Posterior cingulate gyrus (tissue), 11 donors: ENCODE results near the gene OR13A1.
"Not testable (repeated sequence)": the region's sequence is repeated elsewhere in the genome, so short reads cannot be mapped to it uniquely, and the experiment has no call there.

Source experiments
- DNase-seq, 10 donors: peaks; one replicate each; pipeline versions ENCODE4 v3.0.0 to v3.0.0-alpha.2; 2020 to 2021; ENCODE audit warnings: mixed read lengths in 3 of 10
- intact Hi-C: fragments of 100-400 bp; cut with DNase I; formaldehyde crosslinking; loops from one replicate; pipeline ENCODE4 v1.15.1; 2023

Gene OR13A1

DNA sequence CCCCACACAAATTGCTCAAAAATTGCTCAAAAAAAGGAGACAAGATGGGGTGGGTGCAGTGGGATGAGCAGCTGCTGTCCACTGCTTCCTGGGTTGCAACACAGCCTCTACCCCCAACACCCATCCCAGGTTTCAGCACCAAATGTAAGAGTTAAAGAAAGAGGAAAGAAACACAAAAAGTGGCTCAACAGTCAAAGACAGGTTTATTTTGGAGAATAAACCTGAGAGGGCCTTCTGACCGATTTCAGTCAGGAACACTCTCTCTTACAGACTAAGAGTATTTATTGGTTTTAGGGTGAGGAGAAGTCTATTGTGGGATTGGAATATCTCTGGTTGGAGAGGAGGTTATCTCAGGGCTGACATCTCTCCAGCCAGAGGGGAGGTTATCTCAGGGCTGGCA, 28.4 kb downstream of the OR13A1 start:
- intact Hi-C loops = no loop called here

DNA sequence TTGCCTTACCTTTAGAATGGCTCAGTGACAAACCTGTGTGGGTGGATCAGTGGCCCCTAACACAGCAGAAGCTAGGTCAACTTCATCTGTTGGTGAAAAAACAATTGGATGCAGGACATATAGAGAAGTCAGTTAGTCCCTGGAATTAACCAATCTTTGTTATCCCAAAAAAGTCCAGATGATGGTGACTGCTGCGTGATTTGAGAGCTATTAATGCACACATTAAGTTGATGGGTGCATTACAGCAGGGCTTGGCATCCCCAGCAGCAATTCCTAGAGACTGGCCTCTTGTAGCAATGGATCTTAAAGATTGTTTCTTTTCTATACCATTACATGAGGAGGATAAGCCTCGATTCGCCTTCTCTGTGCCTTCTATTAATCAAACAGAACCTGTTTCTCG, 33.3 kb downstream of the OR13A1 start:
- DNase-seq = no peak
- intact Hi-C loops = no loop called here

More for the DNA sequence above, 28.4 kb downstream of the OR13A1 start:
- no peak for DNase-seq

DNA sequence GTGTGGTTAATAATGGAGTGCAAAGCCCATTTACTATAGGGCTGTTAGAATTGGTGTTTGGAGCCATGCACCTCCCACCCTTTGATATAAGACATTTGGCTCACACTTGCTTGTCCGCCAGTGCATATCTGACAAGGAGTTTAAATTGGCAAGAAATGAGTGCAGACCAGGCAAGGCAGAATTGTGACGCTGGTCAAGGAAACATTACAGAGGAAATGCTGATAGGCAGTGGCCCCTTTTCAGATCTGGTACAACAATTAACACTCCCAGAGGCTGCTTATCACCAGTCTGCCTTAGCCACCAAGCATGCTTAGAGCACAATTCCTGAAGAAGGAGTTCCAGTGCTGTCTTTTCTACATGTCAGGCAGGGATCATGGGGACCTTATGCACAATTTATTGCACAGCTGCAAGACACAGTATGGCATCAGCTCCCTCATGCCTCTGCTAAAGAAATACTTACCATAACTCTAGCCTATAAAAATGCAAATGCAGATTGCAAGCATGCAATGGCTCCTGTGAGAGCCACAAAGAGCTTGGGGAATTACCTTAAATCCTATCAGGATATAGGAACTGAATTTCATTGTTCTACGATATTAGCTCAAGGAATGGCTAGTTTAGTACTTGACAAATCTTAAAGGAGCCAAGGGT, 35.2 kb downstream of the OR13A1 start:
- intact Hi-C loops = no loop called here
- no peak for DNase-seq

DNA sequence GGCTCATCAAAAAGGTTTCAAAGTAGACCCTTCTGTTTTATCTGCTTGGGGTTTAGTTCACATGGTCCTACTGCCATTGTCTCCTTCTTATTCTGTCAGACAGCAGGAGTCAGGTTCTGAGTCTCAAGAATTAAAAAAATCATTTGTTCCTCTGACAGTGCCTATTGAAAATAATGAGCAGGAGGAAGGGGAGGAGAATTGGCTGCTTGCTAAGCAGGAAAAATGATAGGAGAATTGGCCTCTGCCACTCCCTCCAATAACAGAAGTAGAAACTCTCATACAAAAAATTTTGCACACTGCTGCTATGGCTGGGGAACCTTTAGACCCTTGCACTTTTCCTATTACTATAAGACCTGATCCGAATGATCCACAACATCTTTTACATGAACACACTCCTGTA, 35.7 kb downstream of the OR13A1 start:
- intact Hi-C loops = no loop called here

DNA sequence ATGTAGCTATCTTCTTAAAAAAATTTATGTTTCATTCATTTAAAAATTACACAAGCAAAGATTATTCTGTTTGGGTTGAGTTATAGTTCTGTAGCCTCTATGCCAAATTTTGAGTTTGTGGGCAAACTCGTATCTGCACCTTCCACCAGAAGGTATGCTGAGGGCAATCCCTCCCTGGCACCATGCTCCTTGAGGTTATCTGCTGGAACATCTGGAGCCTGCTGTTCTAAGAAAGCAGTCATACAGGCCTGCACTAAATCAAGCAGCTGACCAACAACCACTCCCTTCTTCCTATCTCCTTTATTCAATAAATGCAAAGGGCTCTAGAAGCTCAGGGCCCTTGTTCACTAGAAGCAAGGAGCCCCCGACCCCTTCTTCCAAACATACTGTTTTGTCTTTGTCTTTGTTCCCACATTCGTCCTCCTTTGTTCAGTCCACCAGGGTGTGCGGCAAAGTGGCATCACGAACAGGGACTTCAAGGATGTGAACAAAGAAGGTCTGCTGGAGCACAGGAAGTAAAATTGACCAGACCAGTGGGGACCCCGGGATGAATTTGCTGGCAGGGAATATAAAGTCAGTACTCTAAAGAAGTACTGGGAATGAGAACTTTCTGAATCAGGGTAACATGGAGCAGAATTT, 36.4 kb downstream of the OR13A1 start:
- no peak for DNase-seq
- intact Hi-C loops = no loop called here

More for the DNA sequence above, 35.7 kb downstream of the OR13A1 start:
- no peak for DNase-seq

DNA sequence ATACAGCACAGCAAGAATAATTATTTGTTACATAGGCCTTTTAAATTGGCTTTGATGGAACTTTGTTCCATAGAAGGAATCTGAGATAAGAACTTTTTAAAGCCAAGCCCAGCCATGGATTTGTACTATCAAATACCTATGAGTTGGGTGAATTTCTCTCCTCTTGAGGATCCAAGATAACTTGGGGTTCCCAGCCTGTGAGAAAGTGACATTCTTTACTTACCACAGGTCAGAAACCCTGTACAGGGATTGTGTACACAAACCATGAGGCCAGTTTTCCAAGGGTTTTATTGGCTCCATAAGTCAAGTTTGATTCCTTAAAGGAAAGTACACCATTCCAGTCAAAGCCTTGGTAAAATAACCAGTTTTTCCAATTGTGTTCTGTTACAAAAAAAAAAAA, 39.3 kb downstream of the OR13A1 start:
- DNase-seq, intact Hi-C loops: not testable (repeated sequence)

DNA sequence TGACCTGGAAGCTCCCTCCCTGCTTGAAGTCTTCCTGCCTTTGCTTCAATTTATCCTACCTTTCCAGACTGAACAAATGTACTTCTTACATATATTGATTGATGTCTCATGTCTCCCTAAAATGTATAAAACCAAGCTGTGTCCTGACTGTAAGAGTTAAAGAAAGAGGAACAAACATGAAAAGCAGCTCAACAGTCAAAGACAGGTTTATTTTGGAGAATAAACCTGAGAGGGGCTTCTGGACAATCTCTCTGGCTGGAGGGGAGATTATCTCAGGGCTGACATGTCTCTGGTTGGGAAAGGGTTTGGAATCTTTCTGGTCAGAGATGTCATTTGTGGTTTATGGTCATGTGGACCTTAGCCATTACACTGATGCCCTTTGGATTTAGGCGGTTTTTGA, 41.0 kb downstream of the OR13A1 start:
- intact Hi-C loops = no loop called here
- no peak for DNase-seq

DNA sequence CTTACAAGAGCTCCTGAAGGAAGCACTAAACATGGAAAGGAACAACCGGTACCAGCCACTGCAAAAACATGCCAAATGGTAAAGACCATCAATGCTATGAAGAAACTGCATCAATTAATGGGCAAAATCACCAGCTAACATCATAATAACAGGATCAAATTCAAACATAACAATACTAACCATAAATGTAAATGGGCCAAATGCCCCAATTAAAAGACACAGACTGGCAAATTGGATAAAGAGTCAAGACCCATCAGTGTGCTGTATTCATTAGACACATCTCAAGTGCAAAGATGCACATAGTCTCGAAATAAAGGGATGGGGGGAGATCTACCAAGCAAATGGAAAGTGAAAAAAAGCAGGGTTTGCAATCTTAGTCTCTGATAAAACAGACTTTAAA, 47.6 kb downstream of the OR13A1 start:
- intact Hi-C loops = not testable (repeated sequence)

DNA sequence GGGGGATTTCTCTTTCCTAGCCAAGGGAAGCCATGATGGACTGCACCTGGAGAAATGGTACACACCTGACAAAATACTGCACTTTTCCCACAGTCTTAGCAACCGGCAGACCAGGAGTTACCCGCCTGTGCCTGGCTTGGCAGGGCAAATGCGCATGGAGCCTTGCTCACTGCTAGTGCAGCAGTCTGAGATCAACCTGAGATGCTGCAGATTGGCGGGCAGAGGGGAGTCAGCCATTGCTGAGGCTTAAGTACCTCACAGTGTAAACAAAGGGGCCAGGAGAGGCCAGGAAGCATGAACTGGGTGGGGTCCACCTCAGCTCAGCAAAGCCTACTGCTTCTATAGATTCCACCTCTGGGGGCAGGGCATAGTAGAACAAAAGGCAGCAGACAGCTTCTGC, 49.4 kb downstream of the OR13A1 start:
- peak in 1 of 10 donors; percentile 58 for DNase-seq
- intact Hi-C loops = no loop called here

More for the DNA sequence above, 47.6 kb downstream of the OR13A1 start:
- not testable (repeated sequence) for DNase-seq

DNA sequence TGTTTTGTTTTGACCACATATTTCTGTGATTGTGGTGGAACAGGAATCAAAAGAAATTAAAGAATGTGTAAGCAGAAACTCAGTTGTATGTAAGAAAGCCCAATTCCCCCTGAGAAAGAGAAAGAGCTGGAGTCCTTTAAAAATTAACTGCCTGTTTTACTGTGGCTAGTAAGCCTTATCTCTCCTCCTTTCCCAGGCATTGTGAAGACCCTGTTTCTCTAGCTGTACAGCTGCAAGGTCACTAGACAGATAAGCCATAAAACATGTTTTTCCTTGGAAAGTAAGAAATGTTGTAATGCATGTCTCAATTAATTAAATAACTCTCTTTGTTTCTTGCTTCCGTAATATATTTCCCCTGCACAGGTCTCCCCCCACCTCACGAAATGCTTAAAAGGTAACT, 53.5 kb downstream of the OR13A1 start:
- DNase-seq = no peak
- intact Hi-C loops = no loop called here

DNA sequence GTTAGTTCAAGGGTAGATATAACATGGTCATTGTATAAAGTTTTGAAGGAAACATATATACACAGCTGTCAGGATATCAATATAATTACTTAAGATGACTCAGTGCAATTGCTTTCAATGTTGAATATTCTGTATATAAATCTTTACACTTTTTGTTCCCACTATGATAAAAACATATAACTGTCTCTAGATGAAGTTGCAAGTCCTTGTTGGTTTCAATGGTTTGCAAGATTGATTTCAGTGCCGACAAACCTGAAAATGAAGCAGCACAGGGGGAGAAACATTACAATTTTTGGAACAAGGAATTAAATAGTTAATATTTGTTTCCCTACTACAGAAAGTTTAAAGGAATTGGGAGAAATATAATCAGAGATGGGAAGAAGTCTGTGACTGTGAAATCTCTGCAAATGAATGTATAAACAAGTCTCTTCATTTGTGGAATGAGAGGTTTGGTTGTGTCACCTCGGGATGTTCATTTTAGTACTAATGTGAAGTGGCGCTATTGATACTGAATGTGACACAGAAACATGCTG, 54.1 kb downstream of the OR13A1 start:
- DNase-seq = no peak
- intact Hi-C loops = no loop called here

DNA sequence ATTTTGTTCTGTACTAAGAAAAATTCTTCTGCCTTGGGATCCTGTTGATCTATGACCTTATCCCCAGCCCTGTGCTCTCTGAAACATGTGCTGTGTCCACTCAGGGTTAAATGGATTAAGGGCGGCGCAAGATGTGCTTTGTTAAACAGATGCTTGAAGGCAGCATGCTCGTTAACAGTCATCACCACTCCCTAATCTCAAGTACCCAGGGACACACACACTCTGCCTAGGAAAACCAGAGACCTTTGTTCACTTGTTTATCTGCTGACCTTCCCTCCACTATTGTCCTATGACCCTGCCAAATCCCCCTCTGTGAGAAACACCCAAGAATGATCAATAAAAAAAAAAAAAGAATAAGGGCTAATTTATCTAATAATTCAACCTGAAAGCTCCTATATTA, 54.8 kb downstream of the OR13A1 start:
- intact Hi-C loops, DNase-seq: not testable (repeated sequence)

DNA sequence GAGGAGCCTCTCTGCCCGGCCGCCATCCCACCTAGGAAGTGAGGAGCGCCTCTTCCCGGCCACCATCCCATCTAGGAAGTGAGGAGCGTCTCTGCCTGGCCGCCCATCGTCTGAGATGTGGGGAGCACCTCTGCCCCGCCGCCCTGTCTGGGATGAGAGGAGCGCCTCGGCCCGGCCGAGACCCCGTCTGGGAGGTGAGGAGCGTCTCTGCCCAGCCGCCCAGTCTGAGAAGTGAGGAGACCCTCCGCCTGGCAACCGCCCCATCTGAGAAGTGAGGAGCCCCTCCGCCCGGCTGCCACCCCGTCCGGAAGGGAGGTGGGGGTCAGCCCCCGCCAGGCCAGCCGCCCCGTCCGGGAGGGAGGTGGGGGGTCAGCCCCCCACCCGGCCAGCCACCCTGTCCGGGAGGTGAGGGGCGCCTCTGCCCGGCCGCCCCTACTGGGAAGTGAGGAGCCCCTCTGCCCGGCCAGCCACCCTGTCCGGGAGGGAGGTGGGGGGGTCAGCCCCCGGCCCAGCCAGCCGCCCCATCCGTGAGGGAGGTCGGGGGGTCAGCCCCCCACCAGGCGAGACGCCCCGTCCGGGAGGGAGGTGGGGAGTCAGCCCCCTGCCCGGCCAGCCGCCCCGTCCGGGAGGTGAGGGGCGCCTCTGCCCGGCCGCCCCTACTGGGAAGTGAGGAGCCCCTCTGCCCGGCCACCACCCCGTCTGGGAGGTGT, 55.5 kb downstream of the OR13A1 start:
- DNase-seq = peak in 2 of 10 donors; percentile 50 to 62
- intact Hi-C loops = loop anchor here (10.0 kb wide), 1 partner anchor 205 kb away; no protein-coding TSS in a partner anchor

DNA sequence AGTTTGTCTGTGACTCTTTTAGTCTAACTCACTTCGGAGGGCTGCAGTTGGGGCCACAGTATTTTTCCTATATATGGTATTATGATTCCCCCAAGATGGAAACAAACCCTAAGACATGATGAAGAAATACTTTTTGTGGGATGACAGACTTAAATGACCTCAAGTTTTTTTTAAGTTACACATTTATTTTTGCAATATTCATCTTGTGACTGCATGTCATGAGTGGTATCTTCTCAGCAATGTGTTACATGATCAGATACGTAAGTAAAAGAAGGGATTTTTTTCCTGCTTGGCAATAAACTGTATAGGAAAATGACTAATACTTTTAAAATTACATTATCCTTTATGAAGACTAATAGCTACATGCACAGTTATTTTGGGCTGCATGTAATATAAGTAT, 57.8 kb downstream of the OR13A1 start:
- no peak for DNase-seq

DNA sequence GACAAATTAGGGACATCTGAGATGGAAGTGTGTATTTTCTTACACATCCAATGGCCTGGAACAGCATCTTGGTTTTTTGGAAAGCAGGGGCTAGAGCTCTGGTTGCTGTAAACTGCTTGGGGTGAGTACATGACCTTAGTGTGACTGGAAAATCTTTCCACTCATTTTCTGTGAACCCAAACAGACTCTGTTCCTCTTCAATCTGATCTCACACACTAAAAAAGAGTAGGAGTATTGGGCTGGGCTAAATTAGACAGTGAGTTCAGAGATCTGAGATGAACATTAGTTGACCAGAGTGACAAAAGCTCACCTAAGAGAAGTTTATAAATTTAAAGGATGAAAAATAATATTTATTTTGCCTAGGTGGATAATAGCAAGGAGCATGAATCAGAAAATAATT, 59.2 kb downstream of the OR13A1 start:
- no peak for DNase-seq
- intact Hi-C loops = loop anchor here (10.0 kb wide), 1 partner anchor 209 kb away; no protein-coding TSS in a partner anchor

More for the DNA sequence above, 57.8 kb downstream of the OR13A1 start:
- intact Hi-C loops = loop anchor here (10.0 kb wide), 1 partner anchor 207 kb away; no protein-coding TSS in a partner anchor

DNA sequence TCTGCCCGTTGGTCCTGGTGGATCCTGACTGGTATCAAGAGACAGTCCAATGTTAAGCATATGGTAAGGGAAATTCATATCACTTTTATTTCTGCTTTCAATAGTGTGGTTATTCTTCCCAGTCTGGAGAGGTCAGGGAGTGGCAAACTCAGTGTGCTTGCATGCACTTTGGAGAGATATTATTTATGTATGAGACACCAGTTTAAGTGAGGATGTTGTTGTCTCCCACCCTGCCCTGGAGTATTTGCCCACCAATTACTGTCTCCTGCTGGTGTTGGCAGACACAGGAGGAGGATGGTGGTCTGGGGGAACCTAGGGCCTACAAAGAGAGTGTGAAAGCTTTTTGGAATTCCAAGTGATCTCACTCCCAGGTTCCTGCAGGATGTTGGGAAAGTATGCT, 59.7 kb downstream of the OR13A1 start:
- intact Hi-C loops = loop anchor here (10.0 kb wide), 1 partner anchor 209 kb away; no protein-coding TSS in a partner anchor
- DNase-seq = no peak

DNA sequence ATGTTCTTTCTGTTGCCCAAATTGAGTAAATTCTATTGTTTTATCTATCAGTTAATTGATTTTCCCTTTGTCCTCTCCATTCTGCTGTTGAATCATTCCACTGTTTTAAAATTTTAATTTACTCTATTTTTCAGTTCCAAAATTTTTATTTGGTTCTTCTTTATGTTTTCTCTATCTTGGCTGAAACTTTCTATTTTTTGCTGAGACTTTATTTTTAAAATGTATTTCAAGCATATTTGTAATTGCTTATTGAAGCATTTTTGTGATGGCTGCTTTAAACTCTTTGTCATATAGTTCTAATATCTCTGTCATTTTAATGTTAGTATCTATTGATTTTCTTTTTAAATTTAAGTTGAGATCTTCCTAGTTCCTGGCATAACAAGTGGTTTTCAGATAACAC, 60.5 kb downstream of the OR13A1 start:
- intact Hi-C loops = loop anchor here (10.0 kb wide), 1 partner anchor 210 kb away; no protein-coding TSS in a partner anchor
- DNase-seq = no peak

DNA sequence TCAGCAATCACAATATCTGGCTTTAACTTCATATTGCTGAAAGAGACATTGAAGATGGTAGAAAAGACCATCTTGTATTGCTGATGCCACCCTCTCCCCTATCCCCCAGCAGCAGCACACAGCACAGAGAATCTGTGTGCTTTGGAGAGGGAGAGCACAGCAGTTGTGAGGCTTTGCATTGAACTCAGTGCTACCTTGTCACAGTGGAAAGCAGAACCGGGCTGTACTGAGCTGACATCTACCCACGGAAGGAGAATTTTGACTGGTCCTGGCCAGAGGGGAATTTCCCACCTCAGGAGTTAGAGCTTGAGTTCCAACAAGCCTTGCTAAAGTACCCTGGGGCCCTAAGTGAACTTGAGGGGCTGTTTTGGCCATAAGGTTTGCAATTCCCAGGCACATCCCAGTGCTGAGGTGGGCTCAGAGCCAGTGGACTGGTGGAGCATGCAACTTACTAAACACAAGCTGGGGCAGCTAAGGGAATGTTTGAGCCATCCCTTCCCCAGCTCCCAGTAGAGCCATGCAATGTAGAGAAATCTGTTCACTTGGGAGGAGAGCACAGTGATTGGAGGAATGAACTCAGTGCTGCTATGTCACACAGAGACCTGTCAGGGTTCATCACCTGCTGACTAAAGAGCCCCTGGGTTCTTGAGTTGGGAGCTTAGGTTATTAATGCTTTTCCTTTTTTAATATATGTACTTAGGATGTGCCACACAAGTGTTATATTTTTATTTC, 62.1 kb downstream of the OR13A1 start:
- intact Hi-C loops = loop anchor here (10.0 kb wide), 1 partner anchor 211 kb away; no protein-coding TSS in a partner anchor
- peak in 1 of 10 donors; percentile 34 for DNase-seq
